ENCODE results near the gene ABCG8.

Gene ABCG8

DNA sequence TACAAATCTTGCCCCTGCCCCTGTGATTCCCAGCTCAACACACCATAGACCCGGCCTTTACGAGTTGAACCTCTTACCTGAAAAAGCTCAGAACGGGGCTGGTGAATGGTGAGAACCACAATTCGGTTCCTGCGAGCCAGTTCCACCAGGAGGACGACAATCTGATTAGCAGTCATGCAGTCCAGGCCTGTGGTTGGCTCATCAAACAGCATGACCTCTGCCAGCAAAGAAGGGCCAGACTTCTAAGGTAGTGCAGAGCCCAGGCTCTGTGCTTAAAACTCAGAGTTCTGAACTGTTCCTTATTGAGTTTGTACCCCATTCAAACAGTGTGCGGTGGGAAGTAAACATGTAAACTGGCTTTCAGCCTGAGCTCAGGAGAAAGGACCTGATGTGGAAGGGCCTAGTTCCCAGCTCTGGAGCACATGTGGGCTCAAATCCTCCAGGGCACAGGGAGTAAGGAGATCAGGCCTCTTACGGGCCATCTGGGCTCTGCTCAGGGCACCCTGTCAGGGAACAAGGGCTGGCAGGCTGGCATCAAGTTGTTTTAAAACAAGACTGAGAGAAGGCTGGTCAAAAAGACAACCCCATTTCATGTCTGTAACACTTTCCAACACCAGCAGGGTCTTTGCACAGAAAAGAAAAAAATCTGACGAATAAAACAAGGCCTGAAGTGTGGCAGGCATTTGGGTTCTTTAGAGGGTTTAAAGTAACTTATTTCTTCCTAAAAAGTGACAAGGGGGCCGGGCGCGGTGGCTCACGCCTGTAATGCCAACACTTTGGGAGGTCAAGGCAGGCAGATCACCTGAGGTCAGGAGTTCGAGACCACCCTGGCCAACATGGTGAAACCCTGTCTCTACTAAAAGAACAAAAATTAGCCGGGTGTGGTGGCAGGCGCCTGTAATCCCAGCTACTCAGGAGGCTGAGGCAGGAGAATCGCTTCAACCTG, 12.2 kb upstream of the ABCG8 start:
- DNase-seq = no peak

GRCh38 chr2:43831543-43832294, 7.1 kb upstream of the ABCG8 start:
- DNase-seq = no peak

DNA sequence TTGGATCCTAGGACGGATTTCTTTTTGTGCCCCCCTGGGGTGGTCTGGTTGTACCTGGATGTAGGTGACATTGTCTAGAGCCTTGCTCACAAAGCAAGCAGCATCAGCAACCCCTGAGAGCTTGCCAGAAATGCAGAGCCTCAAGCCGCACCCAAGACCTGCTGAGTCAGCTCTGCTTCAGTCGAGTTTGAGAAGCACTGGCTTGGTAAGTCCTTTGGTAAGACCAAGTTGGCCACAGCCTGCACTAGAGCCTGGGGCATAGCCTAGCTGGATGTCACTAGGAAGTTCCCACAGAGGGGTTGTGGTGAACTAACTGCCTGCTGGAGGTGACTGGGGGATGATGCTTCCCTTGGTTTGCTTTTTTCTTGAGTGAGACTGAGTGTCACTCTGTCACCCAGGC, 6.3 kb upstream of the ABCG8 start:
- DNase-seq = no peak

GRCh38 chr2:43837033-43837432, 1.7 kb upstream of the ABCG8 start:
- no peak for DNase-seq

GRCh38 chr2:43837831-43838559, 776 bp upstream of the ABCG8 start:
- DNase-seq = no peak

DNA sequence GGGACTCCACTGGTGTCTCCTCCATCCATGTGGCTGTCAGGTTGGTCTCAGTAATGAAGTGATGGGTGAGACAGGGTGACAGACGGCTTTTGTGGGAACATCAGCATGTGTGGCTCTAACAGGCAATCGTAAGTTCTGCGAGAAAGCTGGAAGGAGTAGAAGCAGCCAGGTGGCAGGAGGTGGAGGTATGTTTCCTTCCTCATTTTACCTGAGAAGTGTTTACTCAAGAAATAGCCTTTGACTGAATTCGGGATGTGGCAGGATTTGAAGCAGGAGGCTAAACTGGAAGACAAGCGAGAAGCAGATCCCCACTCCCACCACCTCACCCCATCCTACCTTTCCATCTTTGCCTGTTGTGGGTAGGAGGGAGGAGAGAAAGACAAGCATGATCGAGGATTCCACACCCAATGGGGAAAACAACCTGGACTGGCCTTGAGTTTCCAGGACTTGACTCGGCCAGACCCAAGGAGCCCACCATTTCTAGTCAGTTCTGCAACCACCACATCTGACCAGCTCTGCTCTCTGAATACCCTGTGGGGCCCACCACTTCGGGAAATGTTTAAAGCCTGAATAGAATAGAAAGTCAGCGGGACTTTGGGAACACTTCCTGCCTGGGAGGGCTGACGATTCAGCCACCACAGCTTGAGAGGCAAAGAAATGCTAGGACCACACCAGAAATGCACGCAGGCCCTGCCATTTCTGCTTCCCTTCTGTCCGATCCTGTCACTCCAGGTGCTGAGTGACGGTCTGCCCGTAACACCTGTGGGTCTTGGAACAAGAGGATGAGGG, 1.2 kb downstream of the ABCG8 start:
- no peak for DNase-seq

GRCh38 chr2:43840965-43841364, 2.2 kb downstream of the ABCG8 start:
- DNase-seq = no peak

GRCh38 chr2:43841949-43842865, 3.4 kb downstream of the ABCG8 start:
- DNase-seq = no peak

DNA sequence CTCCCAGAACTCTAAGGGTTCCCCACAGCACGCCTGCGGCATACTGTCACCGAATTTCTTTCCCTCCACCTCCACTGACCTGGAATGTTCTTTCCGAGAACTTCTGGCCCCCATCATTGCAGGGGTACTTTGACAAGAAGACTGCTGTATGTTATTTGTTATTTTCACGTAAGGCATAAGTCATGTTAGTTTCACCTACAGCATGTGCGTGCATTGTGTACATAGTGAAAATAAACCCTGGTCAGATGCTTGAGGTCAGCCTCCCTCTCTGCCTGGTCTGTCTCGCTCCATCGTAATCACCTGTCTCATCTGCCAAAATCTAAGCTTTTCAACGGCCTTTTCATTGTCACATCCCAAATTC, 4.1 kb downstream of the ABCG8 start:
- DNase-seq = no peak

GRCh38 chr2:43845181-43845580, 6.4 kb downstream of the ABCG8 start:
- no peak for DNase-seq

DNA sequence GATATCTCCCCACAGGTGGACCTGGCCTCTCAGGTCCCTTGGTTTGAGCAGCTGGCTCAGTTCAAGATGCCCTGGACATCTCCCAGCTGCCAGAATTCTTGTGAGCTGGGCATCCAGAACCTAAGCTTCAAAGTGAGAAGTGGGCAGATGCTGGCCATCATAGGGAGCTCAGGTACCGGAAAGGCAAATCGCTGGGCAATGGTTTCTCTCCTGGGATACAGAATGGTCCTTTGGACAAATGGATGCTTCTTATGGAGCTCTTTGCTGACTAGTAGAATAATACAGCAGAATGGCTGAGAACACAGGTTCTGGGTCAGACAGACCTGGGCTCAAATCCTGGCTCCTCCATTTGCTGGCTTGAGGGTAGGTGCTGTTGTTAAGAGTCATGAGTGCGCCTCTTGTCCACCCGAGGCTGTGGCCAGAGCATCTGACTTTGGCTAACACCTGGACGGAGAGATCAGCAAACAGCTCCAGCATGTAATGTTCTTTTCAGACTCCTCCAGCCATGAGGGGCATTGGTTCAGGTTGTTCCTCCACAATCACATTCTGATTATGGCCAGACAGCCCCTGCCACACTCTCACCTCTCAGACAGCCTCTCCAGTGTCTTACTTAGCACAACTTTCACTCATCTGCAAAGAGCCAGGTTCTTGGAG, 7.5 kb downstream of the ABCG8 start:
- DNase-seq = no peak

GRCh38 chr2:43848214-43848613, 9.4 kb downstream of the ABCG8 start:
- DNase-seq = no peak

DNA sequence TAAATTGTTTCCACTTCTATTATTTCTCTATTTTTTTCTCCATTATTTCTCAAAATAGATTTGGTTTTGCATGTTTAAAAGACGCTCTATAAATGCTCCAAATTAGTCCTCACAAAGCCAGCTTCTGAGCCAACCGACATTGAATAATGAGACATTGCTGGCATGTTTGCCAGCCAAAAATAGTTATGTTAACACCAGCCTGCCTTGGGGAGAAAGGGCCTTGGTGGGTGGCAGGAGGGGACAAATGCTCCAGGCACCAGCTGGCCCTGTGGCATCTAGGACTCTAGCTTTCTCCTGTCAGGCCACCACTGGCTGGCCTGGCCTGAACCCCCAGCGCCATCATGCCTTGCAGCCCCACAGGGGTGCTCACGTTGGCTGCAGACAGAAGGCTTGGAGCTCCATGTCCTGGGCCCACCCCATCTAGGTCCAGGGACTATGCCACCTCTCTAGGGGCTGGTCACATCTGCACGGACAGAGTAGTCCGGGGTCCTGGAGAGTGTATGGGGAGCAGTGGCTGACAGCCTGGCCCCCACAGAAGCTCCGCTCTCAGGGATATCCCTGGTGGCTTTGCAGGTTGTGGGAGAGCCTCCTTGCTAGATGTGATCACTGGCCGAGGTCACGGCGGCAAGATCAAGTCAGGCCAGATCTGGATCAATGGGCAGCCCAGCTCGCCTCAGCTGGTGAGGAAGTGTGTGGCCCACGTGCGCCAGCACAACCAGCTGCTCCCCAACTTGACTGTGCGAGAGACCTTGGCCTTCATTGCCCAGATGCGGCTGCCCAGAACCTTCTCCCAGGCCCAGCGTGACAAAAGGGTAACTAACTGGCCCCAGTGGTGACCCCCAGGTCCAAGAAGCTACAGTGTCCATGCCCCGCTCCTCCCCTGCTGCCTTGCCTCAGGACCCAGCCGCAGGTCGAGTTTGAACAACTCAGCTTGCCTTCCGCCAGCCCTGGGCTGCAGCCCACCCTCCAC, 12.5 kb downstream of the ABCG8 start:
- DNase-seq = peak; percentile 39

DNA sequence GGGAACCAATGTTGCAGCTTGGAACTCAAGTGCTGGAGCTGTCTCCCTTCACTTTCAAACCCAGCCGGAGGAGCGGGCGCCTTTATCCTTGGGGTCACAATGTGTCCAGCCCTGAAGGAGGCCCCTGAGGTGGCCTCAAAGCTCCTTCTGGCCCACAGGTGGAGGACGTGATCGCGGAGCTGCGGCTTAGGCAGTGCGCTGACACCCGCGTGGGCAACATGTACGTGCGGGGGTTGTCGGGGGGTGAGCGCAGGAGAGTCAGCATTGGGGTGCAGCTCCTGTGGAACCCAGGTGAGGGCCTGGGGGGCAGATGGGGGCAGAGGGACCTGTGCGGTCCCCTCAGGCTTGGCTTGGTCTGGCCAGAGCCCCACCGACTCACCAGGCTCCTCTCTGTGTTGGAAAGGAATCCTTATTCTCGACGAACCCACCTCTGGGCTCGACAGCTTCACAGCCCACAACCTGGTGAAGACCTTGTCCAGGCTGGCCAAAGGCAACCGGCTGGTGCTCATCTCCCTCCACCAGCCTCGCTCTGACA, 13.5 kb downstream of the ABCG8 start:
- no peak for DNase-seq

DNA sequence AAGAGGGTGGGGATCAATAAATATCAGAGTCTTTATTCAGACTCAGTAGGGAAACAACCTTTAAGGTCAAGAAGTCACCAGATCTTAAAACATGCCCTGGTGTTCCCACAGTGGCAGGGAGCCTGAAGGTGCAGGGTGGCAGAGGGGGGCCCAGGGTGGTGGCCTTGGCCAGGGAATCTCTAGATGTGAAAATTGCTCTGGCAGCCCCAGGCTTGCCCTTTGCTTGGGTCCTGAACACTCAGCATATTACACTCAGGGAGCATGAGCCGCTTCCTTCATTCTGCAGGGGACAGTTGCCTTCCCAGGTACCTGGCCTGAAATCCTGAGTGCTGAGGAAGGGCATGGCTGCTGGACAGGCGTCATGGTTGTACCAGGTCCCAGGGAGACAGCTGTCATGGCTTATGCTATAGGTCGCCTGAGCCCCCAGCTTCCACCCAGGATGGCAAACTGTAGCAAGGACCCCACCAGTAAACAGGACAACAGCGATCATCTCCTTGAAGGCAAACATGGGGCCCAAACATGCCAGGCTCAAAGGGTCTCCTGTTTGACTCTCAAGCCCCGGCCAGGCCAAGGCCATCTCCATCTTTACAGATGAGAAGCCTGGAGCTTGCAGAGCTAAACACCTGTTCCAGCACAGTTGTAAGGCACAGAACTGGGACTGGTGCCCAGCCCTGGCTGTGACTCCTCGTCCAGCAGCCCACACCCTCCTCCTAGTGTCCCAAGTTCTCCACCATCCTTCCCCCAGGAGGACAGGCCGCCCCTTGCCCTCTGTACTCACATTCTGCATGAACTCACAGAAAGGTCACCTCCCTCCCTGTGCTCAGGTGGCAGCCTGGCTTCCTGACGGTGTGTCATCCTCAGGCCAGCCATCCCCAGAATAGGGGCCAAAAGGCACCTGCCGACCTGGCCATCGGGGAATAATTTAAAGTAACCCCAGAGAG, 14.6 kb downstream of the ABCG8 start:
- DNase-seq = peak; percentile 17

GRCh38 chr2:43854671-43855070, 15.9 kb downstream of the ABCG8 start:
- DNase-seq = peak; percentile 17

DNA sequence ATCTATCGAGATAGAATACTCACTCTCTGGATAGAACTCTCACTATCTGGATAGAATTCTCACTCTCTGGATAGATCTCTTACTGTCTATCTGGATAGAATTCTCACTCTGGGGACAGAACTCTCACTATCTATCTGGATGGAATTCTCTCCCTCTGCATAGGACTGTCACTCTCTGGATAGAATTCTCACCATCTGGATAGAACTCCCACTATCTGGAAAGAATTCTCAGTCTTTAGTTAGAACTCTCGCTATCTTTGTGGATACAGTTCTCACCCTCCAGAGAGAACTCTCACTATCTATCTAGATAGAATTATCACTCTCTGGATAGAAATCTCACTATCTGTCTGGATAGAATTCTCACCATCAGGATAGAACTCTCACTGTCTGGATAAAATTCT, 16.5 kb downstream of the ABCG8 start:
- DNase-seq = no peak

- no peak for DNase-seq
These were observed 33.4 kb downstream of the ABCG8 start for GRCh38 chr2:43872151-43872550.

All from activated CD8-positive, alpha-beta memory T cell treated with anti-CD3 and anti-CD28 coated beads, Interleukin-2, amount 50 U/mL, for 48 hours (primary cell).